ENCODE results near the gene ACBD4. TPM values are rescaled to one million over a fixed set of nuclear protein-coding genes. Genes with fewer than 3 reads are reported as not detected.

ACBD4 gene
- total and polyA plus RNA-seq, 2 donors (not counting 3 experiments of a cell fraction or from before 2014, with no cell fraction given), result 4.5 to 7.5 TPM

DNA sequence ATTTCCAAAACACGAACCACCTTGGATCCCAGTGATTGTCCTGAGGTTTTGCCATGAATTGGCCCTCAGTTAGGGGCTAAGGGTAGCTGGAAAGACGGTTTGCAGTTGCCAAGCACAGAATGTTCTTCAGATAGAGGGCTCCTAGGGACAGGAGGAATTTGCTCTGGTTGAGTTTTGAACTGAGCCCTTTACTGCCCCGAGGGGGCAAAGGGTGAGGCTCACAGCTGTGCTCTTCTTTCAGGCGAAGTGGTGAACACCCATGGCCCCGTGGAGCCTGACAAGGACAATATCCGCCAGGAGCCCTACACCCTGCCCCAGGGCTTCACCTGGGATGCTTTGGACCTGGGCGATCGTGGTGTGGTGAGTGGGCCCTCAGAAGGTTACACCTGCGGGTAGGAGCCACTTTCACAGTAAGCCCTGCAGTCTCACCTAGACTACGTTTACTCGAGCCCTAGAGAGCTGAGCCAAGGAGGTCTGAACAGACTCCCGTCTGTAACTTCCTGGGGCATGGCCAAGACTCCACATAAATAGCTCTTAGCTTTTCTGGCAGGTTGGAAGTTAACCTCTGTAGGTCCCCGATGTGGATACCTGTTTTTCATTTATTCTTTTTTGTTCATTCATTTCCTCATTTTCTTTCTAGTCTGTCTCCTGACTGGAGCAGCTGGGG, 41.9 kb upstream of the ACBD4 start:
- dilution Hi-C loops (cut with MboI; ENCODE audit: extremely low pct_ligation_motif_present, low sequenced_read_pairs), result no loop called here

DNA sequence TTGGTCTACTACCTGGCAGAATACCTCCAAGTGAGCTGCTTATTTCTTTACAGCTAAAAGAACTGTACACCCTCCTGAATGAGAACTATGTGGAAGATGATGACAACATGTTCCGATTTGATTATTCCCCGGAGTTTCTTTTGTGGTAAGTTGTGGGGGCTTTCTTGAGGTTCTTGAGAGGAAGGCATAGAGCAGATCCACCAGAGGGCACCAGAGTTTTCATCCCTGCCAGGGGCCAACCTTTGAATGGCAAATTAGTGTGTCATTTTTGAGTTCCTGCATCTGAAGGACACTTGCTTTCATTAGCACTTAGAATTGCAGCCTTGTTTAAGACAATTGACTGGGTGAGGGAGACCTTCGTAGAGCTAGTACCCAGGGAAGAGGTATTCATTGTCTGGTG, 39.3 kb upstream of the ACBD4 start:
- H3K27me3 ChIP-seq (ENCODE audit: control insufficient read depth in 2 of 2, insufficient read depth in 2 of 2, low read length in 2 of 2), result no peaks in the 10 kb centered on the region
- no peak overlapping the region for H3K9ac ChIP-seq (replicated peaks; ENCODE audit: extremely low read depth, insufficient read depth, low read length)
- TF ChIP-seq, protein P1, sequence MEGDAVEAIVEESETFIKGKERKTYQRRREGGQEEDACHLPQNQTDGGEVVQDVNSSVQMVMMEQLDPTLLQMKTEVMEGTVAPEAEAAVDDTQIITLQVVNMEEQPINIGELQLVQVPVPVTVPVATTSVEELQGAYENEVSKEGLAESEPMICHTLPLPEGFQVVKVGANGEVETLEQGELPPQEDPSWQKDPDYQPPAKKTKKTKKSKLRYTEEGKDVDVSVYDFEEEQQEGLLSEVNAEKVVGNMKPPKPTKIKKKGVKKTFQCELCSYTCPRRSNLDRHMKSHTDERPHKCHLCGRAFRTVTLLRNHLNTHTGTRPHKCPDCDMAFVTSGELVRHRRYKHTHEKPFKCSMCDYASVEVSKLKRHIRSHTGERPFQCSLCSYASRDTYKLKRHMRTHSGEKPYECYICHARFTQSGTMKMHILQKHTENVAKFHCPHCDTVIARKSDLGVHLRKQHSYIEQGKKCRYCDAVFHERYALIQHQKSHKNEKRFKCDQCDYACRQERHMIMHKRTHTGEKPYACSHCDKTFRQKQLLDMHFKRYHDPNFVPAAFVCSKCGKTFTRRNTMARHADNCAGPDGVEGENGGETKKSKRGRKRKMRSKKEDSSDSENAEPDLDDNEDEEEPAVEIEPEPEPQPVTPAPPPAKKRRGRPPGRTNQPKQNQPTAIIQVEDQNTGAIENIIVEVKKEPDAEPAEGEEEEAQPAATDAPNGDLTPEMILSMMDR (IDR thresholded peaks at IDR 0.05; ENCODE audit: extremely low read depth in 1 of 2, insufficient read depth in 1 of 2, low read depth in 1 of 2, low read length in 2 of 2), result peak; percentile 49 to 71
- no peak for TF ChIP-seq POLR2AphosphoS5 (IDR thresholded peaks at IDR 0.05; ENCODE audit: insufficient read depth, low read depth, low read length)
- DNase-seq (ENCODE audit: low read depth, low spot score), result peak; percentile 49
- H3K9me1 ChIP-seq (replicated peaks; ENCODE audit: control insufficient read depth, extremely low read depth, insufficient read depth, low read length), result no peaks in the 10 kb centered on the region
- ChIA-PET POLR2A (no interaction called here), CTCF (interaction anchor here (0.6 to 1.5 kb wide), 9 partner anchors 9 to 102 kb away, joined by 3 to 5 read pairs (median 3); partner anchors contain the start of gene ACBD4)
- dilution Hi-C loops (cut with MboI; ENCODE audit: extremely low pct_ligation_motif_present, low sequenced_read_pairs) (no loop called here), intact Hi-C loops (cut with micrococcal nuclease) (loop anchor here (1.0 kb wide), 2 partner anchors 36 to 72 kb away; partner anchors contain the start of gene PLCD3)
- no peak overlapping the region for H3K4me2 ChIP-seq (ENCODE audit: insufficient read depth, low read length)
- H3K36me3 ChIP-seq (ENCODE audit: control insufficient read depth in 2 of 2, extremely low read depth in 1 of 2, insufficient read depth in 2 of 2, low read length in 2 of 2), result peaks cover 27 to 29% of the 10 kb centered on the region in 2 experiments
- H4K20me1 ChIP-seq (replicated peaks; ENCODE audit: control insufficient read depth, extremely low read depth, insufficient read depth, low read length), result no peaks in the 10 kb centered on the region
- H3K9me3 ChIP-seq (replicated peaks; ENCODE audit: control insufficient read depth, insufficient read depth, low read length), result no peaks in the 10 kb centered on the region
- BruUV-seq (replicated peaks), result no TSS peak
- H3K4me3 ChIP-seq (replicated peaks in 1 of 3; ENCODE audit: insufficient read depth in 1 of 3, low read depth in 1 of 3, low read length in 3 of 3), result no peak overlapping the region
- FAIRE-seq, result no peak
- no peak overlapping the region for H2AFZ ChIP-seq (ENCODE audit: low read depth, low read length)
- peaks cover 23% of the 10 kb centered on the region for H3K4me1 ChIP-seq (ENCODE audit: control insufficient read depth, extremely low read depth, insufficient read depth, low read length)
- H3K27ac ChIP-seq (ENCODE audit: insufficient read depth, low read depth, low read length), result no peak overlapping the region
- H3K79me2 ChIP-seq (ENCODE audit: control insufficient read depth, insufficient read depth, low read length), result no peaks in the 10 kb centered on the region

More for the DNA sequence above, 41.9 kb upstream of the ACBD4 start:
- peak overlapping the region; percentile 6 for H3K4me2 ChIP-seq (ENCODE audit: insufficient read depth, low read length)
- FAIRE-seq (no peak), DNase-seq (ENCODE audit: low read depth, low spot score) (no peak)
- no peaks in the 10 kb centered on the region for H3K9me1 ChIP-seq (replicated peaks; ENCODE audit: control insufficient read depth, extremely low read depth, insufficient read depth, low read length)
- H4K20me1 ChIP-seq (replicated peaks; ENCODE audit: control insufficient read depth, extremely low read depth, insufficient read depth, low read length), result no peaks in the 10 kb centered on the region
- H3K4me1 ChIP-seq (ENCODE audit: control insufficient read depth, extremely low read depth, insufficient read depth, low read length), result peaks cover 23% of the 10 kb centered on the region
- no peak overlapping the region for H3K4me3 ChIP-seq (replicated peaks in 1 of 3; ENCODE audit: insufficient read depth in 1 of 3, low read depth in 1 of 3, low read length in 3 of 3)
- H3K27ac ChIP-seq (ENCODE audit: insufficient read depth, low read depth, low read length), result peak overlapping the region; percentile 92
- CTCF ChIA-PET, result interaction anchor here (0.5 to 2.5 kb wide), 5 partner anchors 24 to 311 kb away, joined by 3 to 13 read pairs (median 4); partner anchors contain the start of gene ACBD4
- H3K36me3 ChIP-seq (ENCODE audit: control insufficient read depth in 2 of 2, extremely low read depth in 1 of 2, insufficient read depth in 2 of 2, low read length in 2 of 2), result peaks cover 24 to 32% of the 10 kb centered on the region in 2 experiments
- TSS peak; percentile 64 for BruUV-seq (replicated peaks)
- POLR2A ChIA-PET, result interaction anchor here (0.5 to 1.3 kb wide), 2 partner anchors 44 to 55 kb away, joined by 3 to 4 read pairs; partner anchors contain the start of gene HEXIM1
- H3K27me3 ChIP-seq (ENCODE audit: control insufficient read depth in 2 of 2, insufficient read depth in 2 of 2, low read length in 2 of 2), result no peaks in the 10 kb centered on the region
- intact Hi-C loops (cut with micrococcal nuclease), result loop anchor here (5.0 kb wide), 1 partner anchor 41 kb away; the partner anchor contains the start of gene DCAKD
- peak overlapping the region; percentile 75 for H3K9ac ChIP-seq (replicated peaks; ENCODE audit: extremely low read depth, insufficient read depth, low read length)
- no peak overlapping the region for H2AFZ ChIP-seq (ENCODE audit: low read depth, low read length)
- no peaks in the 10 kb centered on the region for H3K9me3 ChIP-seq (replicated peaks; ENCODE audit: control insufficient read depth, insufficient read depth, low read length)
- TF ChIP-seq EZH2 (IDR thresholded peaks at IDR 0.05; ENCODE audit: borderline replicate concordance, low read depth, low read length, severe bottlenecking), result no peak
- no peak for TF ChIP-seq FOS (IDR thresholded peaks at IDR 0.05; ENCODE audit: borderline replicate concordance, insufficient read depth, low read length)
- TF ChIP-seq JUN (IDR thresholded peaks at IDR 0.05; ENCODE audit: borderline replicate concordance, insufficient read depth, insufficient read length, low read depth), result no peak
- TF ChIP-seq MYC (IDR thresholded peaks at IDR 0.05; ENCODE audit: low read depth, low read length), result no peak
- H3K79me2 ChIP-seq (ENCODE audit: control insufficient read depth, insufficient read depth, low read length), result no peaks in the 10 kb centered on the region
